IMR-90 (cell line): ENCODE data around the gene GFAP. TPM values are rescaled to one million over a fixed set of nuclear protein-coding genes. Genes with fewer than 3 reads are reported as not detected.

Experiments used
- ATAC-seq: fragments of 200-7000 bp; cut with Tn5 transposase; 2 replicates; pipeline ENCODE4 v1.9.1; 2020; ENCODE audit warnings: low read depth, mild to moderate bottlenecking, moderate library complexity
- BruUV-seq: library from RNA; stranded (reverse); fragments of 400-500 nt; replicated peaks from 2 replicates; lab custom pipeline; 2021; lab: Mats Ljungman, UMichigan
- CTCF ChIA-PET: fragments of 300-600 bp; formaldehyde crosslinking; extraction: SDS; loops from one replicate; lab custom pipeline; 2021; ENCODE audit warnings: antibody characterized with exemption; lab: Yijun Ruan, JAX
- POLR2A ChIA-PET: fragments of 300-600 bp; sonication (Branson Sonifier 250); formaldehyde crosslinking; loops from one replicate; lab custom pipeline; 2022; ENCODE audit warnings: antibody characterized with exemption; ENCODE audit not compliant: unreplicated experiment; lab: Charles Lee
- DNase-seq: peaks from one replicate; pipeline ENCODE4 v3.0.0; 2013
- H2AFZ ChIP-seq: replicated peaks from 2 replicates; pipeline ENCODE3; 2013; ENCODE audit warnings: low read length, mild to moderate bottlenecking; ENCODE audit not compliant: poor library complexity
- H2AK5ac ChIP-seq: 2 replicates; pipeline ENCODE4 v1.6.1; 2013; ENCODE audit warnings: low read depth, low read length, inconsistent platforms
- H2AK9ac ChIP-seq: replicated peaks from 2 replicates; pipeline ENCODE3; 2013; ENCODE audit warnings: mild to moderate bottlenecking, low read depth, low read length, moderate library complexity; ENCODE audit not compliant: poor library complexity
- H2BK120ac ChIP-seq: 2 replicates; pipeline ENCODE4 v1.6.1; 2013; ENCODE audit warnings: low read depth, low read length, inconsistent platforms
- H2BK15ac ChIP-seq: 3 replicates; pipeline ENCODE4 v1.6.1; 2013; ENCODE audit warnings: low read depth, low read length, inconsistent platforms
- H2BK20ac ChIP-seq: 2 replicates; pipeline ENCODE4 v1.6.1; 2013; ENCODE audit warnings: low read depth, mild to moderate bottlenecking, inconsistent platforms, low read length, moderate library complexity
- H2BK5ac ChIP-seq: 2 replicates; pipeline ENCODE4 v1.6.1; 2013; ENCODE audit warnings: mild to moderate bottlenecking, low read depth, low read length, inconsistent platforms; ENCODE audit not compliant: poor library complexity, severe bottlenecking
- H3K14ac ChIP-seq: replicated peaks from 2 replicates; pipeline ENCODE4 v1.6.1; 2013; ENCODE audit warnings: low read depth, low read length, inconsistent platforms
- H3K18ac ChIP-seq: 2 replicates; pipeline ENCODE4 v1.6.1; 2013; ENCODE audit warnings: low read depth, low read length, control low read depth
- H3K23ac ChIP-seq: 2 replicates; pipeline ENCODE4 v1.6.1; 2013; ENCODE audit warnings: low read depth, low read length, inconsistent platforms
- H3K27ac ChIP-seq: 2 replicates; pipeline ENCODE4 v1.5.1; 2013; ENCODE audit warnings: mild to moderate bottlenecking, control low read depth, low read length; ENCODE audit not compliant: insufficient read depth
- H3K27me3 ChIP-seq: 2 replicates; pipeline ENCODE4 v1.6.1; 2013; ENCODE audit warnings: low read length; ENCODE audit not compliant: control insufficient read depth, insufficient read depth
- H3K36me3 ChIP-seq: 2 replicates; pipeline ENCODE4 v1.6.1; 2013; ENCODE audit warnings: low read length, mixed read lengths; ENCODE audit not compliant: control insufficient read depth, insufficient read depth
- H3K4ac ChIP-seq: 2 replicates; pipeline ENCODE4 v1.6.1; 2013; ENCODE audit warnings: low read depth, low read length, inconsistent platforms
- H3K4me1 ChIP-seq: 2 replicates; pipeline ENCODE4 v1.6.1; 2013; ENCODE audit warnings: low read length, mixed read lengths; ENCODE audit not compliant: control insufficient read depth, insufficient read depth
- H3K4me2 ChIP-seq: 2 replicates; pipeline ENCODE4 v1.6.1; 2013; ENCODE audit warnings: low read depth, mild to moderate bottlenecking, control low read depth, low read length, moderate library complexity
- H3K4me3 ChIP-seq: 2 replicates; pipeline ENCODE4 v1.5.1; 2013; ENCODE audit warnings: low read depth, mild to moderate bottlenecking, control low read depth, low read length, moderate library complexity; ENCODE audit not compliant: insufficient read depth
- H3K56ac ChIP-seq: 2 replicates; pipeline ENCODE4 v1.6.1; 2013; ENCODE audit warnings: low read length, inconsistent platforms; ENCODE audit not compliant: insufficient read depth; ENCODE audit errors: extremely low read depth
- H3K79me1 ChIP-seq, 2 experiments: 2 replicates each; pipeline ENCODE4 v1.6.1; 2013; ENCODE audit warnings: low read length in 2 of 2, inconsistent platforms in 1 of 2, low read depth in 1 of 2
- H3K9ac ChIP-seq: 2 replicates; pipeline ENCODE4 v1.6.1; 2013; ENCODE audit warnings: low read depth, low read length, control low read depth
- H3K9me1 ChIP-seq: 2 replicates; pipeline ENCODE4 v1.6.1; 2013; ENCODE audit warnings: low read length, inconsistent platforms; ENCODE audit not compliant: insufficient read depth
- H3K9me3 ChIP-seq: 2 replicates; pipeline ENCODE4 v1.6.1; 2013; ENCODE audit warnings: low read length; ENCODE audit not compliant: control insufficient read depth, insufficient read depth
- H4K20me1 ChIP-seq: 2 replicates; pipeline ENCODE4 v1.6.1; 2013; ENCODE audit warnings: low read length, inconsistent platforms; ENCODE audit not compliant: insufficient read depth
- H4K5ac ChIP-seq: 2 replicates; pipeline ENCODE4 v1.6.1; 2013; ENCODE audit warnings: mild to moderate bottlenecking, low read depth, low read length, control low read depth
- H4K8ac ChIP-seq, 2 experiments: 2 replicates each; pipeline ENCODE4 v1.6.1; 2013; ENCODE audit warnings: low read depth in 2 of 2, low read length in 2 of 2, control low read depth in 1 of 2, inconsistent platforms in 1 of 2
- H4K91ac ChIP-seq: 2 replicates; pipeline ENCODE4 v1.6.1; 2013; ENCODE audit warnings: low read depth, low read length, inconsistent platforms; ENCODE audit not compliant: insufficient read depth
- BHLHE40 ChIP-seq: fragments of 150-350 bp; IDR thresholded peaks from 2 replicates; pipeline ENCODE4 v1.6.1; 2016; ENCODE audit warnings: mild to moderate bottlenecking, low read depth, low read length
- CEBPB ChIP-seq: IDR thresholded peaks from 2 replicates; pipeline ENCODE4 v1.6.1; 2012; ENCODE audit warnings: low read depth, low read length, improper control_type of control experiment
- CHD1 ChIP-seq: IDR thresholded peaks from 2 replicates; pipeline ENCODE4 v1.6.1; 2012; ENCODE audit warnings: low read depth, low read length, improper control_type of control experiment
- MAFK ChIP-seq: IDR thresholded peaks from 2 replicates; pipeline ENCODE4 v1.6.1; 2012; ENCODE audit warnings: low read depth, low read length, improper control_type of control experiment
- MAZ ChIP-seq: IDR thresholded peaks from 2 replicates; pipeline ENCODE4 v1.6.1; 2012; ENCODE audit warnings: low read depth, mild to moderate bottlenecking, low read length, improper control_type of control experiment, moderate library complexity, borderline replicate concordance
- MXI1 ChIP-seq: IDR thresholded peaks from 2 replicates; pipeline ENCODE4 v1.6.1; 2012; ENCODE audit warnings: low read depth, mild to moderate bottlenecking, low read length, moderate library complexity, borderline replicate concordance
- NFE2L2 ChIP-seq: fragments of 150-350 bp; IDR thresholded peaks from 2 replicates; pipeline ENCODE4 v1.6.1; 2016; ENCODE audit warnings: low read depth, mild to moderate bottlenecking, low read length
- POLR2A ChIP-seq: IDR thresholded peaks from 2 replicates; pipeline ENCODE4 v1.6.1; 2012; ENCODE audit warnings: mild to moderate bottlenecking, low read depth, low read length
- RAD21 ChIP-seq: IDR thresholded peaks from 2 replicates; pipeline ENCODE4 v1.6.1; 2012; ENCODE audit warnings: low read length, improper control_type of control experiment
- RCOR1 ChIP-seq: IDR thresholded peaks from 2 replicates; pipeline ENCODE4 v1.6.1; 2012; ENCODE audit warnings: mild to moderate bottlenecking, low read length, improper control_type of control experiment; ENCODE audit not compliant: insufficient replicate concordance
- RFX5 ChIP-seq: IDR thresholded peaks from 2 replicates; pipeline ENCODE4 v1.8.0; 2012; ENCODE audit warnings: low read depth, mild to moderate bottlenecking, low read length, moderate library complexity
- USF2 ChIP-seq: fragments of 150-350 bp; IDR thresholded peaks from 2 replicates; pipeline ENCODE4 v1.6.1; 2017; ENCODE audit warnings: mild to moderate bottlenecking, antibody characterized with exemption, low read length, low read depth
- WGBS, 2 experiments: methylation state at CpG; one replicate each; pipeline versions ENCODE4 v1.1.5 to v1.1.7; 2013; ENCODE audit warnings: missing lambda C conversion rate in 2 of 2; ENCODE audit not compliant: insufficient read length in 1 of 2; ENCODE audit errors: extremely low coverage in 2 of 2; 5-methylcytosine and 5-hydroxymethylcytosine counted together
- dilution Hi-C: fragments of 300-500 bp; cut with HindIII; formaldehyde crosslinking; loops from one replicate; pipeline ENCODE4 v1.14.3; 2018; ENCODE audit warnings: low sequenced_read_pairs; ENCODE audit not compliant: unreplicated experiment
- in situ Hi-C: fragments of 300-500 bp; cut with MboI; formaldehyde crosslinking; loops from 3 replicates; pipeline ENCODE4 v1.14.3; 2019; ENCODE audit warnings: low sequenced_read_pairs, inconsistent platforms, mixed read lengths
- intact Hi-C: fragments of 100-400 bp; cut with micrococcal nuclease; formaldehyde crosslinking; loops from 2 replicates; pipeline ENCODE4 v1.10.0; 2022
- polyA plus RNA-seq, 3 experiments: library from polyadenylated mRNA; depleted of rRNA; stranded (reverse); fragments of >200 nt; gene quantifications; 2 replicates each; pipeline ENCODE4 v1.2.3, GENCODE V29; 2012; ENCODE audit warnings: low replicate concordance in 1 of 3
- total RNA-seq: library from RNA; depleted of rRNA; stranded (reverse); fragments of >200 nt; gene quantifications from 2 replicates; pipeline ENCODE4 v1.2.3, GENCODE V29; 2012
- TF ChIP-seq, protein P1 (sequence below): fragments of 150-350 bp; IDR thresholded peaks from 2 replicates; pipeline ENCODE4 v1.6.1; 2016; ENCODE audit warnings: low read depth, mild to moderate bottlenecking, low read length, moderate library complexity, borderline replicate concordance

GFAP gene
- total and polyA plus RNA-seq, 2 of the 4 experiments (the other 2 are of a cell fraction), result 0.18 to 0.19 TPM

DNA sequence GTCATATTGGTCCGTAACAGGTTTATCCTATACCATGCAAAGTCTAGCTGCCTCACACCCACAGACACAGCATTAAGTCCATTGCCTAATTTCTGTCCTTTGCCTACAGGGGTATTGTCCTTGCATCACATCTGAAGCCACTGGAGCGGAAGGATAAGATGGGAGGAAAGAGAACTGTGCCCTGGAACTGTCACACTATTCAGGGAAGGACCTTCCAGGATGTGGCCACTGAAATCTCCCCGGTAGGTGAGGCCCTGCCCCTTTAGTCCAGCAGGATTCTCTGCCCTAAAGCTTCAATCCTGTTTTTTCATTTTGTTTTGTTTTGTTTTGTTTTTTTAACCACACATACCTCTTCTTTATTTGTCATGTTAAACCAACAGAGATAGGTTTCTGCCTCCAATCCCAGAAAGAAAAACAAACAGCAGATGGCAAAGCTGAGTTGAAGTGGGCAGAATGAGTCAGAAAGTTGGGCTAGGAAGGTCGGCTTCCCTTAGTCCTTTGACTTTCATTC, 13.8 kb downstream of the GFAP start (continued):
- TF ChIP-seq MAZ, result no peak

GRCh38 chr17:44900894-44901293, 14.4 kb downstream of the GFAP start:
- WGBS, 2 experiments, result no CpG with 5 or more reads among the region's 3 CpGs
- Histone ChIP-seq H3K14ac (no peak overlapping the region), H3K9ac (no peak overlapping the region; the same call in 1 of the 2 replicates), H3K4me1 (peaks cover 27% of the 10 kb centered on the region), H3K56ac (no peak overlapping the region; the same call in 1 of the 2 replicates), H2AK5ac (0 out of 2 replicates have a peak overlapping the region, but pooled peaks have one; percentile 20), H2BK120ac (no peak overlapping the region), H3K36me3 (no peaks in the 10 kb centered on the region), H3K9me1 (peaks cover 26% of the 10 kb centered on the region), H3K9me3 (no peaks in the 10 kb centered on the region), H4K8ac (no peak overlapping the region; a peak in 1 of 4 replicates), H3K27me3 (no peaks in the 10 kb centered on the region), H2BK15ac (peak overlapping the region; percentile 2; the same call in 1 of the 3 replicates), H3K4me3 (no peak overlapping the region), H3K4ac (no peak overlapping the region), H2BK5ac (no peak overlapping the region), H3K23ac (no peak overlapping the region), H2AK9ac (peak overlapping the region; percentile 6), H4K20me1 (peaks cover 4% of the 10 kb centered on the region; the same call in 1 of the 2 replicates), H4K5ac (no peak overlapping the region), H2BK20ac (no peak overlapping the region), H4K91ac (no peak overlapping the region), H3K18ac (no peak overlapping the region), H2AFZ (no peak overlapping the region), H3K79me1 (peaks cover 7 to 22% of the 10 kb centered on the region in 2 experiments; a peak in 3 of 4 replicates), H3K27ac (no peak overlapping the region), H3K4me2 (0 out of 2 replicates have a peak overlapping the region, but pooled peaks have one; percentile 4)
- DNase-seq, result peak; percentile 83
- peak; percentile 36 for ATAC-seq
- intact Hi-C loops (no loop called here), in situ Hi-C loops (no loop called here), dilution Hi-C loops (no loop called here)
- ChIA-PET POLR2A (no interaction called here), CTCF (interaction anchor here (1.0 to 1.8 kb wide), 4 partner anchors 19 to 121 kb away, joined by 4 to 7 read pairs (median 4); no protein-coding TSS in a partner anchor)
- BruUV-seq, result no TSS peak
- TF ChIP-seq MAFK, result no peak
- no peak for TF ChIP-seq NFE2L2
- TF ChIP-seq MXI1, result no peak
- no peak for TF ChIP-seq BHLHE40
- TF ChIP-seq CHD1, result no peak
- TF ChIP-seq RCOR1, result no peak
- TF ChIP-seq CEBPB, result no peak
- TF ChIP-seq POLR2A, result no peak
- no peak for TF ChIP-seq MAZ
- no peak for TF ChIP-seq USF2
- TF ChIP-seq RFX5, result no peak
- TF ChIP-seq RAD21, result no peak
- TF ChIP-seq, protein P1, sequence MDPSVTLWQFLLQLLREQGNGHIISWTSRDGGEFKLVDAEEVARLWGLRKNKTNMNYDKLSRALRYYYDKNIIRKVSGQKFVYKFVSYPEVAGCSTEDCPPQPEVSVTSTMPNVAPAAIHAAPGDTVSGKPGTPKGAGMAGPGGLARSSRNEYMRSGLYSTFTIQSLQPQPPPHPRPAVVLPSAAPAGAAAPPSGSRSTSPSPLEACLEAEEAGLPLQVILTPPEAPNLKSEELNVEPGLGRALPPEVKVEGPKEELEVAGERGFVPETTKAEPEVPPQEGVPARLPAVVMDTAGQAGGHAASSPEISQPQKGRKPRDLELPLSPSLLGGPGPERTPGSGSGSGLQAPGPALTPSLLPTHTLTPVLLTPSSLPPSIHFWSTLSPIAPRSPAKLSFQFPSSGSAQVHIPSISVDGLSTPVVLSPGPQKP, result no peak
